Duodenal mucosa (tissue), 2 donors: ENCODE measurements around the gene TMEM125.

Source experiments
- H3K27ac ChIP-seq: one replicate; pipeline ENCODE4 v1.7.0; 2013; ENCODE audit warnings: low read depth, low read length
- H3K27me3 ChIP-seq, 2 donors: one replicate each; pipeline ENCODE4 v1.7.0; 2013; ENCODE audit warnings: low read length in 2 of 2, control low read depth in 1 of 2; ENCODE audit not compliant: insufficient read depth in 2 of 2, control insufficient read depth in 1 of 2
- H3K36me3 ChIP-seq, 2 donors: one replicate each; pipeline ENCODE4 v1.7.0; 2013; ENCODE audit warnings: low read length in 2 of 2, control low read depth in 1 of 2; ENCODE audit not compliant: insufficient read depth in 2 of 2, control insufficient read depth in 1 of 2
- H3K4me1 ChIP-seq, 2 donors: one replicate each; pipeline ENCODE4 v1.7.0; 2013; ENCODE audit warnings: low read length in 2 of 2, control low read depth in 1 of 2; ENCODE audit not compliant: insufficient read depth in 2 of 2, control insufficient read depth in 1 of 2
- H3K4me3 ChIP-seq, 2 donors: one replicate each; pipeline ENCODE4 v1.7.0; 2013; ENCODE audit warnings: low read length in 2 of 2, low read depth in 1 of 2
- H3K9ac ChIP-seq, 2 donors: one replicate each; pipeline ENCODE4 v1.7.0; 2013; ENCODE audit warnings: low read length in 2 of 2, low read depth in 1 of 2
- H3K9me3 ChIP-seq, 2 donors: one replicate each; pipeline ENCODE4 v1.7.0; 2013; ENCODE audit warnings: low read length in 2 of 2, control low read depth in 1 of 2; ENCODE audit not compliant: control insufficient read depth in 1 of 2

TMEM125 gene

DNA sequence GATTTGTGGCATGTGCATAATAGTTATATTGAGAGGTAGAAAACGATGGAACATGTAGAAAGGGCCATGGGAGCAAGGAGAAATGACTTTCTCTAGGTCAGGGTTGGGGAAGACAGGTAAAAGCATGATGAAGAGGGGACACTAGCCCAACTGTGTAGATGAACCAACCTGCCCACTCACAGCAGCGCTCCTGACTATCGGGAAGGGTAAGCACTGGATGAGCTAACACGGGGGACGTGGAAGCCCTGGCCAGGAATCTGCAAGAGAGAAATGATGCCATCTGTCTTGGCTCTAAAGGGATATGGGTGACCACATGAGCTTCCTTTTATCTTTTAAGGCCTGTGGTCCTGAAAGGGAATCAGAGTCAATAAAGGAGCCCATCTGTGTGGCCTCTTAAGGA is 36.2 kb upstream of the TMEM125 start:
- Histone ChIP-seq H3K4me1 (peaks cover 10 to 11% of the 10 kb centered on the region in 2 donors), H3K4me3 (no peak overlapping the region), H3K36me3 (no peaks in the 10 kb centered on the region), H3K9ac (no peak overlapping the region), H3K27ac (no peak overlapping the region), H3K9me3 (no peaks in the 10 kb centered on the region), H3K27me3 (no peaks in the 10 kb centered on the region)

DNA sequence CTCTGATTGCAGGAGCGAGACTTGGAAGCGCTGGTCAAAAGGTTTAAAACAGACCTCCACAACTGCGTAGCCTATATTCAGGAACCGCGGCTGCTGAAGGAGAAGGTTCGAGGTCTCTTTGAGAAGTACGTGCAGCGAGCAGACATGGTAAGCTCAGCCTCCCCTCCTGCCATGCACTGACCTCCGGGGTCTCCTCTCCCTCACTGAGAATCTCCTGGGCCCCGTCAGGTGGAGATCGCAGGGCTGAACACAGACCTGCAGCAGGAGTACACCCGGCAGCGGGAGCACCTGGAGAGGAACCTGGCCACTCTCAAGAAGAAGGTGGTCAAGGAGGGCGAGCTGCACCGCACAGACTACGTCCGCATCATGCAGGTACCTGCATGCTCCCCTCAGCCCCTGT is 35.5 kb upstream of the TMEM125 start:
- Histone ChIP-seq H3K4me3 (no peak overlapping the region), H3K27me3 (no peaks in the 10 kb centered on the region), H3K9ac (no peak overlapping the region), H3K4me1 (peaks cover 16% of the 10 kb centered on the region in 2 donors), H3K9me3 (no peaks in the 10 kb centered on the region), H3K36me3 (no peaks in the 10 kb centered on the region), H3K27ac (no peak overlapping the region)

DNA sequence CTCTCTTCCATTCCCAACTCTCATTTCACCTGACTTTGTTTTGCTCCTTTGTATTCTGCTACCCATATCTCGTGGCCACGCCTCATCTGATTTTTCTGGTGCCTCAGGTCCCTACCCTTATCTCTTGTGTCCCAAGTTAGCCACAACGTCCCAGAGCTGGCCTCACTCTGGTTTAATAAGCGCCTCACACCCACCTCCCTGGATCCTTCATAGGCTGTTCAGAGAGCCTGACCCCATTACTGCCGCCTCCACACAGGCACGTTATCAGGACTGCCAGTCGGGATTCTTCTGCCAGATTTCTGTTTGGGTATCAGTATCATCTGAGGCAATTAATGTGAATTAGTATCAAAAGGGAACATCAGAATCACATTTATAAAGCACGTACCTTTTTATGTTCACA is 34.7 kb upstream of the TMEM125 start:
- Histone ChIP-seq H3K27me3 (no peaks in the 10 kb centered on the region), H3K27ac (no peak overlapping the region), H3K36me3 (no peaks in the 10 kb centered on the region), H3K9me3 (no peaks in the 10 kb centered on the region), H3K4me1 (peaks cover 22% of the 10 kb centered on the region in 2 donors), H3K9ac (no peak overlapping the region), H3K4me3 (no peak overlapping the region)

DNA sequence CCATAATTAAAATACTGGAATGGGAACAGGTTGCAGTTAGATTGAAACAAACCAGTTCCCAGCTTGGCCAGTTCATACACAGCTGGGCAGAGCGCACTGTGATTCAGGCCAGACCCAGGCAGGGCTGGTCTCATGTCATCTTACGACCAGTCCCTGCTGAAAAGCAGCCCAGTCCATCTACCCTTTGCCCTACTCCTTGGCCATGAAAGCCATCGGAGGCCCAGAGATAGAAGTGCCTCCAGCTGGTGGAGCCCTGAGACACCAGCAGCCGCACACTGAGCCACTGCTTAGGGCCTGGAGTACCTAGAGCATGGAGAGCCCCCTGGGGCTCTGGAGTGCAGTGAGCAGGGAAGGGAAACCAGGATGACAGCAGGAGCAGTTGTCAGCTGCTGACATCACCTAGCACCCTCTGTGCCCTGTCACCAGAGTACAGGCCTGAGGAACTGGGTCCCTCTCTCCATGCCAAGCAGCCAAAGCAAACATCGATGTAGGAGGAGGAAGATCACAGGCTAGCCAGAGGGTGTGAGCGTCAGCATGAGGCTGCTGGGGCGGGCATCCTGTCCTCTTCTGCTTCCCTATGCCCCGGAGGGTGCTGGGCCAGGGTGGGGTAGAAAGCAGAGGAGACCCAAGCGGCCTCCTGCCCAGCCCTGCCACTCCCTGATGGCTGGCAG is 34.2 kb upstream of the TMEM125 start:
- Histone ChIP-seq H3K27me3 (no peaks in the 10 kb centered on the region), H3K27ac (no peak overlapping the region), H3K9ac (no peak overlapping the region), H3K4me1 (peaks cover 22% of the 10 kb centered on the region in 2 donors), H3K4me3 (no peak overlapping the region), H3K36me3 (no peaks in the 10 kb centered on the region), H3K9me3 (no peaks in the 10 kb centered on the region)

DNA sequence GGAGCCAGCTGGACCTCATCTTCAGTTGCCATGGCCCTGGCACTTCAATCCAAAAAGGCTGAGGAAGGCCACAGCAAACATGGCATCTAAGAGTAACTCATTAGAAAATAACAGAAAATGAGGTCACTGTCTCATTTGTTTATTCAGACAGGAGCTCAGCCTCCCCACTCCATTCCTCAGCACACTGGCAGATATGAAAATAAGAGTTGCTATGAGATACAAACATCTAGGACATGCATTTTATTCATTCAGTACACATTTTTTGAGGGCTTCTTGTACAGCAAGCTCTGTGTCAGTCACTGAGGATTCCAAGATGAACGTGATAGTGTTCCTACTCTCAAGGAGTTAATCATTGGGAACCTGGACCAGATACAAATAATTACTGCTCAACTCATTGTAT is 32.7 kb upstream of the TMEM125 start:
- Histone ChIP-seq H3K27ac (no peak overlapping the region), H3K4me1 (peaks cover 22% of the 10 kb centered on the region in 2 donors), H3K36me3 (no peaks in the 10 kb centered on the region), H3K27me3 (no peaks in the 10 kb centered on the region), H3K9me3 (no peaks in the 10 kb centered on the region), H3K4me3 (no peak overlapping the region), H3K9ac (no peak overlapping the region)

DNA sequence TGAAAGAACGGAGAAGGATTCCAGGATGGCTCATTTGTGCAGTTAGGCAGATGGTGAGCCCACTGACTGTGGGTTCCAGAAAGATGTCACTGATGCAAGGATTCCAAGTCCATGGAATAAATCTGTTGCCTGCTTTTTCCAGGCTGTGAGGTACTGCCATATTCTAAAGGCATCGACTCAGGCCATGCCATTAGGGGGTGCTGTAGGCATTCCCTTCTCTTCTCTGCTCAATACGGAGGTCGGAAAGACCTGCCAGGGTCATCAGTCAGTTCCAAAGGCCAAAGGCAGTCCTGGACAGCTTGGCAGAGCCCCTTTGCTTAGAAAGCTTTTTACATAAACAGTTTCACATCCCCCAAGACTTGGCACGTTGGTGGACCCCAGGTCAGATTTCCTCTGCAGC is 31.7 kb upstream of the TMEM125 start:
- Histone ChIP-seq H3K27ac (no peak overlapping the region), H3K9me3 (no peaks in the 10 kb centered on the region), H3K4me3 (no peak overlapping the region), H3K4me1 (peaks cover 22% of the 10 kb centered on the region in 2 donors), H3K9ac (no peak overlapping the region), H3K36me3 (no peaks in the 10 kb centered on the region), H3K27me3 (no peaks in the 10 kb centered on the region)

DNA sequence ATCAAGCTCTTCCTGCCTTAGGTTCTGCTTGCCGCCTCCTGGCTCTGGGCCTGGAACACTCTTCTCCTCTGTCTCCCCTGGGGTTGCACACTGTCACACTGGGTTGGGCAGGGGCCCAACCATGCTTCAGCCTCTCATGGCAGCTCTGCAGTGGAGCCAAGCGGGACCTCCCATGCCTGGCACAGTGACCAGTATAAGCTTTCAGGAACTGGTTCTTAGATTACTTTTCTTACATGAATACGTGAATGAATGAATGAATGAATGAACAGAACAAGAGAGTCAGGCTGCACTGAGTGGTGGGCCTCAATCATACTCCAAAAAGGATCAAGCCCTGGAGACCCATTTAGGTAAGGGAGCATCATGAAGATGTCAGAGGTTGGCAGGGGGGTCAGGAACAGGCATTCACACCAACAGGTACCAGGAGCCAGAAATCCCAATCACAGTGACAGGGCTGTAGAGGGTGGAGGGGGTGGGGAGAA is 30.8 kb upstream of the TMEM125 start:
- no peak overlapping the region for H3K4me3 ChIP-seq
- no peaks in the 10 kb centered on the region for H3K9me3 ChIP-seq
- no peak overlapping the region for H3K27ac ChIP-seq
- peaks cover 22% of the 10 kb centered on the region in 2 donors for H3K4me1 ChIP-seq
- H3K9ac ChIP-seq, result no peak overlapping the region
- H3K36me3 ChIP-seq, result no peaks in the 10 kb centered on the region
- no peaks in the 10 kb centered on the region for H3K27me3 ChIP-seq

DNA sequence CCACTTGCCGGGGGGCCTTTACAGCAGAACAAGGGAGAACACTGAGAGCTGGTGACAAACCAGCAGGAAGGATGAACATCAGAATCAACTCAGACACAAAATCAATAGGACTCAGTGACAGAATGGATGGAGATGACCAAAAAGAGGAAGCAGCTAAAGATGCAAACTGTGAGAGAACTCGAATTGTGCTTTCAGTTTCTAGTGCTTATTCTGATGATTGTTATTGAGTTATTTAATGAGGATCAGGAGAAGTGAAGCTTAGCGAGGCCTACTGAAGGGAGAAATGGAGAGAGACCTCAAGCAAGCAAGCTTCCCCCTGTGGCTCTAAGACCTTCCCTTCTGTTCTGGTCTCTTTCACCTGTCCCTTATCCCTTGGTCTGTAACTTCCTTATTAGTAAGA is 30.3 kb upstream of the TMEM125 start:
- Histone ChIP-seq H3K27ac (no peak overlapping the region), H3K9me3 (no peaks in the 10 kb centered on the region), H3K9ac (peak overlapping the region in 1 of 2 donors; percentile 8), H3K4me3 (no peak overlapping the region), H3K27me3 (no peaks in the 10 kb centered on the region), H3K36me3 (no peaks in the 10 kb centered on the region), H3K4me1 (peaks cover 22% of the 10 kb centered on the region in 2 donors)

DNA sequence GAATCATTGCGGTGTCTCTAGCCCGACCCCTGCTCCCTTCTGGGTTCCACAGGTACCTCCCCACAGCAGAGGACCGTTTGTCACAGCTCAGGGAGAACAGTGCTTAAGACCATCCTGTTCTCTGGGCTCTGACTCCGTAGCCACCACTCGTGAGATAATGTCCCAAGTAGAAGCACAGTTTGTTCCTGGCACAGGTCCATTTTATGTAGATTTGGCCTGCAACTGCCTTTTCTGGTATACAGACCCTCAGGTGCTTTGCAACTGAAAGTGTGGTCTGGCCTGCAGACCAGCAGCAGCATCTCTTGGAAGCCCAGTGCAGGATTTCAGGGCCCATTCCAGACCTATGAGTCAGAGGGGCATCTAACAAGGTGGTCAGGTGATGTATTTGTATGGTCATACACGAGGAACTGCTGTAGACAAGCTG is 28.4 kb upstream of the TMEM125 start:
- Histone ChIP-seq H3K9ac (no peak overlapping the region), H3K27me3 (no peaks in the 10 kb centered on the region), H3K36me3 (no peaks in the 10 kb centered on the region), H3K9me3 (no peaks in the 10 kb centered on the region), H3K4me3 (no peak overlapping the region), H3K27ac (no peak overlapping the region), H3K4me1 (peaks cover 16 to 18% of the 10 kb centered on the region in 2 donors)

DNA sequence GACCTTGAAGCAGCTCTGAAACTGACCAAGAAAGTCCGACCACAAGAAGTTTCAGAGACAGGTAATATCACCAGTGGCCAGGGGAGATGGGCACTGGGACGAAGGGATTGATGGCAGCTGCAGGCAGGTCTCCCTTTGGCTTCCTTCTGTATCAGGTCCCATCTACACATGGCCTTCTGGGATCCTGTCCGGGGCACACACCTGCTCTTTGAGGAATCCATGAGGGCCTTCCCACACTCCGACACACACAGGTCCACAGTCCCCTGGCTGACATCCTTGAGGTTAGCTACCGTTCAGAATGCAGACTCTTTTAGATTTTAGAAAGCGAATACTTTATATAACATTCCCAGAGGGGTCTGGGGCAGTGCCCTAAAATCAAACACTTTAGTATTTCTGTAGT is 26.5 kb upstream of the TMEM125 start:
- Histone ChIP-seq H3K9ac (no peak overlapping the region), H3K27ac (no peak overlapping the region), H3K9me3 (no peaks in the 10 kb centered on the region), H3K27me3 (no peaks in the 10 kb centered on the region), H3K36me3 (no peaks in the 10 kb centered on the region), H3K4me1 (peaks cover 15 to 19% of the 10 kb centered on the region in 2 donors), H3K4me3 (no peak overlapping the region)
